ENCODE results near the gene LRRC55.
"Not testable (repeated sequence)": the region's sequence is repeated elsewhere in the genome, so short reads cannot be mapped to it uniquely, and the experiment has no call there.

Gene LRRC55

DNA sequence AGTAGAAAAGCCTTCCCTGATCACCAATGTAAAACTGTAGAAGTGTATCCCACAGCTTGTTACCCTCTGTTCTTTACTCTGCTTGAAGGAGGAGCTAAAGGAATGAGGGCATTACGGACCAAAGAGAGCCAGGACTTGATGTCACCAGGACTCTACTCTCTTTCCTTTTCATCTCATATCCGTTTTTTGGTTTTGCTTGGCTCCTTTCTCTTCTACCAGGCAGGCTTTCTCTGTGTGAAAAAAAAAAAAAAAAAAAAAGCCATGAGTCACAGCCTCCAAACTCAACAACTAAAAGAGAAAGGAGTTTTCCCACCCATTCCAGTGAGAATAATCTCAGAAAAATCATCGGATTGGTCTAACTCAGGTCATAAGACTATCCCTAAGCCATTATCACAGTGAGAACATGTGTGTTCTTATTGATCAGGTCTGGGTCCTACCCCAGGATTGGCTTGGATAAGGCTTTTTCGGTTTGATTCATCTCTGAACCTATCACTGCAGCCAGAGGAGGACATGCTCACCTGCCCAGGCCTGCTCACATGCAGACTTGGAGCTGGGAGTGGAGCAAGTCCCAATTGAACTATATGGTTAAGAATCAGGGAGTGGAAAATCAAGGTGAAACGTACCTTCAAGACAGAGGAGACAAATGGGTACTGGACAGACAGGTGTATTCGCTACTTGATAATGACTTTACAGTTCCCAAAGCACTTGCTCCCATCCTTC lies 19.4 kb upstream of the LRRC55 start:
- no peak for DNase-seq

DNA sequence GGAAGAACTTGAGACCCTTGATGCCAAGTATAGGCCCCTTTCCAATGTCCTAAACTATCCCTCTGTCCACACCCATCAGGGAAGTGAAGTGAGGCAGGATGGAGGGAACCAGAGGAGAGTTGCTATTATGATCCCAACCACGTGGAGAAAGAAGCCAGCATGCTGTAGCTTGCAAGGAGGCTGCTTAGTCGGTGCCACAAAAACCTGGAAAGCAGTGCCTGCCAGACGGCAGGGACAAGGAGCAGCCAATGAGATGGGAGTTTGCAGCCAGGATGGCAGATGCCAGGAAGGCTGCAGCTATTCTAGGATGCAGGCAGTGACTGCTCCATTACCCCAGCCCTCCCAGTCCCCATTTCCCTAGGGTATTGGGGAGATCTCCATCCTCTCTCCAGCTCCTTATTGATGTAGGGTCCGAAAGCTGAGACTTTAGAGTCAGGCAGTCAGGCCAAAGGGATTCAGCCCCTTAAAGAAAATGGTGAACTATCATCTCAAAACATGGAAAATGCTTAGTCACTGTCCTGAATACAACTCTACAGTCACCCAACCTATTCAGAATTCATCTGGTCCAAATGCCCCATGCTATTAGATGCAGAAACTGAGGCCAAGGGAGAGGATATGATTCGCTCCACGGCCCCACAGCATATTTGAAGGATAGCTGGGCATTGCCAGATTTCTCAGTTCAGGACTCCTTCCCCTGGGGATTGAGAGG lies 18.4 kb upstream of the LRRC55 start:
- DNase-seq: no peak

DNA sequence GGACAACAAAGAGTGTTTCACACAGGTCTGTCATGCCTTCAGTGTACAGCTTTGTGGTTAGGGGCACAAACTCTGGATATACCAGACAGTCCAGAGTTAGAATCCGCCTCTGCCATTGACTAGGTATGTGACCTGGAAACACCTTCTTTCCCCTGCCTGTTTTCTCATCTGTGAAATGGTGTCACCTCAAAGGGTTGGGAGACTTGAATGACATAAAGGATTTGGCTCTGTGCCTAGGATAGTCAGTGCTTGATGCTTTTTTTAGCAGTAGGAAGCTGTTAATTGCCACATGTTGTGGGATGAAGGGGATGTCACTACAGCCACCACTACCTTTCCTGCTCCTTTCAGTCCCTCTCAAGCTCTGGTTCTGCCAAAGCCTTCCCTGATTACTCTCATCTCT lies 17.4 kb upstream of the LRRC55 start:
- no peak for DNase-seq

DNA sequence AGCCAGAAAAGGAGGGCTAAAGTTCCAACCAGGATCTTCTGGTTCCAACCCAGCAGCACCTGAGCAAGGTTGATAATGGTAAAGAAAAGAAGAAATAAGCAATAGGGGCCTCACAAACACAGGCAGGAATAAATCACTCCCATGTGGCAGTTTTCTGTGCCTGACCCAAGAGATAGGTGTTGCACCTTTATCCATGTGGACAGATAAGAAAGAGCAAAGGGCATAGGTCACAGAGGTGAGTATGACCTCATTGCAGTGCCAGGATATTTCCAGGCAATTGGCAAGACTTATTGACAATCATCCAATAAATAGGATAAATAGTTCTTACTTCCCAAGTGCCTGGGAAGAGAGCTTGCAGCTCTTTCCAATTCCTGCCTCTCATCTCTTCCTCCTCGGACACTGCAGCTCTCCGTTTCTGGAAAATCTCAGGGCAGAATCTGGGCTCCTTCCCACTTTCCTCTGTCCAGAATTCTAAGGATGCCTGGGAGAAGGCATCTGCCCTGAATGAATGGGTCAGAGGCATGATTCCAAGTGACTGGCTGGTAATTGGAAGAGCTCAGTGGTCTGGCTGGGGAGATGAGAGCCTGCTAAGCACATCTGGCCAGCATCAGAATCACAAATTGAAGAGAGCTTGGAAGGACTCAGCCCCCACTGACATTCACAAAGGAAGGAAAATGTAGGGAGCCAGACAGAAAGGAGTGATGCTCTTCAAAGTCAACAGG lies 14.5 kb upstream of the LRRC55 start:
- DNase-seq: no peak

DNA sequence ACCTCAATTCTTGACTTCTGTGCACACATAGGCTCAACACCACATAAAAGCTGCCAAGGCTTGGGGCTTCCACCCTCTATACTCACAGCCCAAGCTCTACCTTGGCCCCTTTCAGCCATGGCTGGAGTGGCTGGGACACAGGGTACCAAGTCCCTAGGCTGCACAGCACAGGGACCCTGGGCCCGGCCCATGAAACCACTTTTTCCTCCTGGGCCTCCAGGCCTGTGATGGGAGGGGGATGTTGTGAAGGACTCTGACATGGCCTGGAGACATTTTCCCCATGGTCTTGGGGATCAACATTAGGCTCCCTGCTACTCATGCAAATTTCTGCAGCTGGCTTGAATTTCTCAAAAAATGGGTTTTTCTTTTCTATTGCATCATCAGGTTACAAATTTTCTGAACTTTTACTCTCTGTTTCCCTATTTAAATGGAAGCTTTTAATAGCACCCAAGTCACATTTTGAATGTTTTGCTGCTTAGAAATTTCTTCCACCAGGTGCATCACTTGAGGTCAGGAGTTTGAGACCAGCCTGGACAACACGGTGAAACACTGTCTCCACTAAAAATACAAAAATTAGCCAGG lies 11.9 kb upstream of the LRRC55 start:
- DNase-seq: not testable (repeated sequence)

DNA sequence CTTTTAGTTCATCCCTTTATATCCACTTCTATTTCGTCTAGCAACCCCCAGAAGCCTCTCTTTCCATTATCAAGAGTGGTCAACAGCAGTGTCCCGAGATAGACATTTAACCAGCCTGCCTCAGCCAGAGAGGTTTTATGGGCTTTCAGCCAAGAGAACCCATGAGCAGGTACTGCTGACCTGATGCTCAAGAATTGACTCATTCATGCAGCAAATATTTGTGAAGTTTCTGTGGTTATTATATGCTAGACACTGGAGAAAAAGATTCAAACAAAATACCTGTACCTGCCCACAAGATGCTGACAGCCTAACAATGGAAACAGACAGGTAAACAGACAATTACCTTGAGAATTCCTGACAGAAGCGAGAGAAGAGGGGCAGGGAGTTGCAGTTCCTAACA lies 9.7 kb upstream of the LRRC55 start:
- DNase-seq: no peak

DNA sequence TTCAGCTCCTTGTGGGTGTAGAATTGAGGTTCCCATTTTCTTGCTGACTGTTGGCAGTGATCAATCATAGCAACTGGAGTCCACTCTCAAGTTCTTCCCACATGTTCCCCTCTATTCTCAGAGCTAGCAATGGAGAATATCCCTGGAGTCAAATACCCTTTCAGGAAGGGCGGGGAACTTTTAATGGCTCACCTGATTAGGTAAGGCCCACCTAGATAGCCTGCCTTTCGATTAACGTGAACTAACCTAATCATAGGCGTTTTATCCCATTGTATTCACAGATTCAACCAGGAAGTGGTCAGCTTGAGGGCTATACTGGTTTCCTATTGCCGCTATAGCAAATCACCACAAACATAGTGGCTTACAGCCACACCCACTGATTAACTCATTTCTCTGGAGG lies 7.1 kb upstream of the LRRC55 start:
- DNase-seq: no peak

DNA sequence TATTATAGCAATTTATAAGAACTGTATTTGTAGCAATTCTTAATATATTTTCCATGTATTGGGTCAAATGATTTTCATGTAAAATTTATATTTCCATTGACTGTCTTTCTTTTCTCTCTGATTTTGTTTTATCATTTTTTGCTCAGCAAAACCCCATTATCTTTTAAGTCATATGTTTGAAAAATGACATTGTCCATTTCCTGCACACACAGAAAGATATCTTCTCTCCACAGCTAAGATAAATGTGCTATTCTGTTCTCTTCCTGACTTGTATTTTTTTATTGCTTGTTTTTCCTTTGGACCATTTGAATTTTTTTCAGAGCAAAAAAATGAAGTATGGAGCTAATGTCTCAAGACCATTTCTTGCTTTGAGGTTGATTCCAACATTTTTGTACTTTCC lies 6.3 kb upstream of the LRRC55 start:
- no peak for DNase-seq

DNA sequence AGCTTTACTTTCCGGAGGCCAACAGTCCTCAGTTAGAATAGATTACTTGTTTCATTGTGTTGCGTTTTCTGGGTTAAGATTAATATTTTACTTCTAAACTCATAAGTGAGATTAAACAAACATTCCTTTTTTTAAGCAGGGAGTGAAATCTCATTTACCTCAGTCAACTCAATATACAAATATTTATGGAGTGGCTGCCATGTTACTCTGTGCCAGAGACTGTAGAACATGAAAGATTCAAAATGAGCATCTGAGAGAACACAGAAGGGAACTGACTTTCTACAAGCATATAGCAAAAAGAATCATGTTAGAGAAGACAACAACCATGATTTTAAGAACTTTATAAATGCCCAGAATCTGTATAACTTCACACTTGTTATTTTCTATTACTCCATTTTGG lies 3.4 kb upstream of the LRRC55 start:
- no peak for DNase-seq

DNA sequence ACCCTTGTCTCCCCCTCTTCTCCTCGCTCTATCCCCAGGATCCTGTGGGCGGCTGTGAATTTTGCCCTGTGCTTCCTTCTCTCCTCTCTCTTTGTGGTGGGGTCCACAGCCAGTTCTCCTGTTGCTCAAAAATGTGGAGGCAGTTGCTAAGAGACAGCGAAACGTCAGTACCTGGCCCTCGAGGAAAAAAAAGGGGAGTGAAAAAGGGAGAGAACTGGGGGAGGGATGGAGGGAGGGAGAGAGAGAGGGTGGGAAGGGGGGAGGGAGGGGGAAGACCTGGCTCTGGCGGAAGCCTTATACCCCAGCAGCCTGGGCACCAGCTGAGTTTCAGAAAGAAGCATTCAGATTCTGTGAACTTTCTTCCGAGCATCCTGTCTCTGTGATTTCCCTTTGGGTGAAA lies 2.1 kb upstream of the LRRC55 start:
- no peak for DNase-seq

DNA sequence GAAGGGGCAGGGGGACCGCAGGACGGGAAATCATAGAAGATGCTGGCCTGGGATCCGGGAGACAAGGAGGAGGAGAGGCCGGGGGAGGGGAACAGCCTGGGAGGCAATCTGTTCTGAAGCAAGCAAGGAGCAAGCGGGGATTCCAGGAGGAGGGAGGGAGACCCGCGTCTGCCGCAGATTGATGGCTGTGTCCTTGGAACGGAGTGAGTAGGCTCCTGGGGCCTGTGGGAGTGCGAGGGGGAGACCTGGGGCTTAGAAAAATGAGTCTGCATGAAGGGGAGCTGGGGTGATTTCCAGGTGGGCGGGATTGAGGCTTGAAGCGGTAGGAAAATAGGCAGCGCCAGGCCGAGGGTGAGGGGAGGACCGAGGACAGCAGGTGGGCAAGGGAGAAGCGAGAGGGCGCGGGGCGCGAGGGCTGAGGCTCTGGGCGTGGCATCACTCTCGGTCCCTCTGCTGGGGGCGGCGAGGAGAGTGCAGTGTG lies 1.6 kb upstream of the LRRC55 start:
- DNase-seq: no peak

DNA sequence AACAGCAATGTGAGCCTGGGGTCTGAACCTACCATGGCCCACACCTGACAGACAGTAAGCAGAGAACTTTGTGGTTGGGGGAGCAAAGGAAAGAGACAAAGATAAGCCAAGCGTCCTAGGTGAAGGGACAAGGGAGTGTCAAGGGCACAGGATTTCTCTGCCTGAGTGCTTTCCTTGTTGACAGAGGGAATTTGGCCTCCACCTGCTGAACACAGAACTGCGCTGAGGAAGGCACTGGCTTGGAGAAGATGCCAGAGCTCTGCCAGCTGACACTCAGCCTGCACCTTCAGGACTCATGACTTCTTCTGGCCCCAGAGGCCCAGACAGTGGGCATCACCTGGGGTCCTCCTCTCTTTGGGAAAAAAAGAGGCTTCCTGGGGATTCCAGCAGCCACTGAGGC lies 789 bp upstream of the LRRC55 start:
- DNase-seq: no peak

DNA sequence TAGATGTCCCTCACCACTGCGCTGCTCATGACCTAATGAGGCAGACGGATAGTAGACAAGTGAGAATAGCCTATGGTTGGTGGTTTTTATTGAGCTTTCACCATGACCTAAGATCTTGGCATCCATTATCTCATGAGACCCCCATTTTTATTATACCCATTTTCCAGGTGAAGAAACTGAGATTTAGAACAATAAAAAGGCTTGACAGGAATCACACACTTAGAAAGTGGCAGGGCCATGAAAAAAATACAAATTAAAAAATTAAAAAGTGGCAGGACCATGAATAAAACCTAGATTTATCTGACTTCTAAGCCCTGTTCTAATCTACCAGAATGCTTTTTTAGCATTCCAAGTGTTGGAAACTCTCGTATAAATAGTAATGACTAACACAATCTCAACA lies 1.1 kb downstream of the LRRC55 start:
- no peak for DNase-seq

DNA sequence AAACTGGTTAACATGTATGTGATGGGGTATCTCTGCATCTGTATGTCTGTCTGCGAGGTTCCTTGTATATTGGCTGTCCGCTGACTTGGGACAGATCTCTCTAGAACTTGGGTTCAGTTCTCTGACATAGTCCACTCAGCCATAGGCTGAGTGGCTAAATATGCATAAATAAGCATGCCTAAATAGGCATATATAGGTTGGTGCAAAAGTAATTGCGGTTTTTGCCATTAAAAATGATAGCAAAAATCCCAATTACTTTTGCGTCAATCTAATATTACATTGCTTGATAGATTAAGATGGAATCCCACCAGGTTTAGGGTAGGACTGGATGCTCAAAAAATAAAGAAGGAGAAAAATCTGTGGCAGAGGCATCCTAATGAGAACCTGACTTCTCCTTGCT lies 8.8 kb downstream of the LRRC55 start:
- DNase-seq: no peak

DNA sequence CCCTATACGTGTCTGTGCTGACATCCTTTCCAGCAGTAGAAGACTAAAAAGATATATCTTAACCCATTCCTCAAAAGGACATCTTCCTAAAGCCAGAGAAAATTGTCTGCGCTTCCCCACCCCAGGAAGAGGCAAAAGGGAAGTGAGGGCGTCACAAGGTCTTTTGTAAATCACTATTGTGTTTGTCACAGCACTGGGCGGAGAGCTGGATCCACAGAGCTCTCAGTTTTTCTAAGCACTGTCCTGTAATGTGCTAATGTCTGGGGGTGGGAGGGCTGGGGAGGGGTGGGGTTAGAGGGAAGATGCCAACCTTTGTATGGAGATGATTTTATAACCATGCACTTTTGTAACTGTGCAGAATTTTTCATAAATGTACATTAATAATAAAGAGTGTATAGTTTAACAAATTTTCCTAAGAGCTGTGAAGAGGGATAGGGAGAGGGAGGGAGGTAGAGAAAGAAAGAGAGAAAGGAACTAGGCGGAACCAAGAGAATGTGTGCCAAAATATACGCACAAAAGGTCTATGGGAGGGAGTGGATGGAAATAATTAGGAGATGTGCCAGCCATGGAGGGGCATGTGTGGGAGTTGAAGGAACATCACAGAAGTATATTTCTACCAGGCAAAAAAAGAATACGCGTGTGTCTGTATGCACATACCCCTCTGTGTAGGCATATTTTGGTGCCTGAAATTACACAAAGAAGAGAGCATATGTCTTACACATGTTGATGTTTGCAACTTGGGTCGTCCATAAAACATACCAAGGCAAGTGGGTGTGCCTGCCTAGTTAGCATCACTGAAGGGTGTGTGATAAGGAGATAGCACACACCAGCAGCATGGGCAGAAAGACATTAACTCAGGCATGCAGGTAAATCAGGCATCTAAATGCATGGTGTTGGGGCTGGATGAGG lies 9.8 kb downstream of the LRRC55 start:
- DNase-seq: no peak

DNA sequence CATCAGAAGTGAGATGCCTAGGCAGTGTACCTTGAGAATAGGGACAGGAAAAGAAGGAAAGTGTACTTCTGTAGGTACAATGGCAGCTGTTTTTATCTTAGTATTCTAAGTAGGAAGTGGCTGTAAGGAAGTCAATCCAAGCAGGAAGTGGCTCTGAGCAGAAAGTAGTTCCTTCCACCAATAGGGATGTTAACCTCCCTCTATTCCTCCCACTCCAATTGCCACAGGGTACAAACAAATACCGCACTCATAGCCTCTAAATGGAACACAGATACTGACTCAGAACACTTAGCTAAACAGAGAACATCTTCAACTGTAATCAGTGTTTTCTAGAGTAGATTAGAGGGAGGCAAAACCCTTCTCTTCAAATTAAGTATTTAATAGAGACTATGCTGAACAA lies 10.6 kb downstream of the LRRC55 start:
- no peak for DNase-seq

DNA sequence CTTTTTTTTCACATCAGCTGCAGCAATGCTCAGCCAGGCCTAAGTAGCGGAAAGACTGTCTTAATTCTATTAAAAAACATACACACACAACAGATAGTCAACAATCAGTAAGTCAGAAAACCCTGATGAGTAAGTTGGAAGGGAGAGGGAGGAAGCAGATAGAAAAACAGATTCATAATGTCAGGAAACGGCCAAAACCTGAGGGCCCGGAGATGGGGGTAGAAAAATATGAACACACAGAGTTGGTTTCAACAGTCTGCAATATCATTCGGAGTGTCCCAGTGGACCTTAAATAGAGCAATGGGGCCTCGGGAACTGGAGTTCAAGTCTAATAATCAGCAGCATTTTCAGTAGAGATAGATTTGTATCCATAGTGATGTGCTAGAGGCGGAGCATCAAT lies 14.8 kb downstream of the LRRC55 start:
- DNase-seq: no peak

DNA sequence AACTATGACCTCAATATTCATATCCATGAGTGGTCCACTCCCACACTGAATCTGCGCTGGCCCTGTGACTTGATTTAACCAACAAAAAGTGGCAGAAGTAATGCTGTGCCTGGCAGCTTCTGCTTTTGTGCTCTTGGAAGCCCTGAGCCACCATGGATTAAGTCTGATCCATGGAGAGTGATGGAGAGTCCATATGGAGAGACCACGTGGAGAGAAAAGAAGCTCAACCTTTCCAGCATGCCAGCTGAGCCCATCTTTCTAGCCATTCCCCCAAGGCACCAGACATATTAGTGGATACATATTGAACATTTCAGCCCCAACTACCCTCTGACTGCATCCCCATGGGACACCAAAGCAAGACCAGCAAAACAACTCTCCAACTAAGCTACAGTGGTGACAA lies 16.0 kb downstream of the LRRC55 start:
- no peak for DNase-seq

DNA sequence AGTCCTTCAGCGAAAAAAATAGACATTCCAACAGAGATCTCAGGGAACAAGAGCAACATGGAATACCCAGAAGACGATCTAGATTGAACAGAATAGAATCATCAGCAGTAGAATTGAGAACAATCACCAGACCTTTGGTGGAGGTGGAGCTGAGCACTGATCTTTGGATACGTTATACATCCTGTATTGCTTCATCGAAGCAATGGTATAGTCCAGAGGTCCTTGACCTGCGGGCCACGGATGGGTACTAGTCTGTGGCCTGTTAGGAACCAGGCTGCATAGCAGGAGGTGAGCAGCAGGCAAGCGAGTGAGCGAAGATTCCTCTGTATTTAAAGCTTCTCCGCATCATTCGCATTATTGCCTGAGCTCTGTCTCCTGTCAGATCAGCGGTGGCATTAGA lies 17.6 kb downstream of the LRRC55 start:
- DNase-seq: no peak

DNA sequence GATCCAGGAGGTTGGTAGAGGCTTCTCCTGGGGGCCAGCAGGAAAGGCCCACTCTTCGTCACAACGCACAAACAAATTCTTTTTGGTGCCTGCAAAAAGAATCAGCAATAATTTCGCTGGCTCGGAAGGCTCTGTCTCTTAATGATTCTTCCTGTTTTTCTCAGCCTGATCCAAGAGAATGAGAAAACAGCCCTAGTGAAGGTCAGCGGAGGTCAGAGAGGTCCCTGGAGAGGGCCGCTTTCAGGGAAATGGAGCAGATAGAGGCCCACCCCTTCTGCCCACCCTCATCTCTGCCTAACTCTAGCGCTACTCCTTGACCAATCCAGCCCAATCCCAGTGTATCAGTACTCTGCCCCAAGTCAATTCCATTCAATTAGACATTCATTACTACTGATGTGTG lies 19.2 kb downstream of the LRRC55 start:
- no peak for DNase-seq

DNA sequence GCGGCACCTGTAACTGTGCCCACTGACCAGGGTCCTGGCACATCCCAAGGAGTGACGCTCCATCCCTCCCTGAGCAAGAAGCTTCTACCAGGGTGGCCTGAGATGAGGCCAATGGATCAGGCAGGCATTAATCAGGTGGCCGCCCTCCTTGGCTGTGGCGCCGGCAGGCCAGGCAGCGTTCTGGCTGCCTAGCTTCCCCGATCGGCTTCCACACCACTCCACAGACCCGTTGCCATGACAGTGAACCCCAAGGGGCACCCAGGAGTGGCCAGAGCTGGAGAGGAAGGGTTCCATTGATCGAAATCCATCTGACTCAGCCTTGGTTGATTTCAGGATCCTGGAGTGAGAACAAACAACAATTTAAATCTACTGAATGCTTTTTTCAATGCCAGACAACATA lies 20.5 kb downstream of the LRRC55 start:
- no peak for DNase-seq

DNA sequence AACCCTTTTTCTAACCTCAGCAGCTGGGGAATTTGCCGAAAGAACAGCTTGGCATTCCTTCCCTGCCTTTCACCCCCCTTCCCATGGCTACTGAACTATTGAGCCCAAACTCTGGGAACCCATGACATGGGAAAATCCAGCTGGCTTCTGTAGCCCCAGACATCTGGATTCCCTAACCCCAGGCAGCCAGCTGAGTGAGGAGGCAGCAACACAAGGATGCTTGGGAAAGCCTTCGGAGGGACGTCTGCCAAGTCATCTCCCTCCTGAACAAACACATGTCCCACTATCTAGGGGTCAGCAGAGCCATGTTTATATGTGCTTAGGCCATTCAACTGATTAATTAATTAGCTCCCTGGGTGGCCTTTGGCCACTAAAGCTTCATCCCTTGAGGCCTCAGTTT lies 21.6 kb downstream of the LRRC55 start:
- no peak for DNase-seq
